Glomerular visceral epithelial cell (primary cell): Measurements from ENCODE around the gene ZDHHC14.

Experiments used
- DNase-seq: peaks from one replicate; pipeline ENCODE4 v3.0.0-alpha.2; 2016; ENCODE audit errors: extremely low spot score

ZDHHC14 gene

DNA sequence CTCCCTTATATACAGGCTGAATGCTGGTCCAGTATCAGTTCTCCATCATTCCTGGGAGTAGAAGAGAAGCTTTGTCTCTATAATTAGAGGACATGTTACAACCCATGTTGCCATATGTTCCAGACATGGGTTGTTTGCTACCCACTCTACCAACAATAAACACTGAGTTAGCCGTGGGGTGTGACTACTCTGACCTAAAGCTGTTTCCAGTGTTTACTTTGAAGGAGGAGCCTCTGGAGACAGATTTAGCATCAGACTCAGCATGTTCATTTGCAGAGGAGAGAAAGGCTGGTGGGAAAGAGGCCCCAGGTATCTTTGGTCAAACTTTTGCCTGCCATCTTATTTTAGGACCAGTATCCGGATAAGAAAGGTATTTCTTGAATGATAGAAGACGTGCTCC is 284.2 kb downstream of the ZDHHC14 start:
- DNase-seq = no peak

- no peak for DNase-seq
Observed at GRCh38 chr6:157666729-157667128, 285.7 kb downstream of the ZDHHC14 start.

DNA sequence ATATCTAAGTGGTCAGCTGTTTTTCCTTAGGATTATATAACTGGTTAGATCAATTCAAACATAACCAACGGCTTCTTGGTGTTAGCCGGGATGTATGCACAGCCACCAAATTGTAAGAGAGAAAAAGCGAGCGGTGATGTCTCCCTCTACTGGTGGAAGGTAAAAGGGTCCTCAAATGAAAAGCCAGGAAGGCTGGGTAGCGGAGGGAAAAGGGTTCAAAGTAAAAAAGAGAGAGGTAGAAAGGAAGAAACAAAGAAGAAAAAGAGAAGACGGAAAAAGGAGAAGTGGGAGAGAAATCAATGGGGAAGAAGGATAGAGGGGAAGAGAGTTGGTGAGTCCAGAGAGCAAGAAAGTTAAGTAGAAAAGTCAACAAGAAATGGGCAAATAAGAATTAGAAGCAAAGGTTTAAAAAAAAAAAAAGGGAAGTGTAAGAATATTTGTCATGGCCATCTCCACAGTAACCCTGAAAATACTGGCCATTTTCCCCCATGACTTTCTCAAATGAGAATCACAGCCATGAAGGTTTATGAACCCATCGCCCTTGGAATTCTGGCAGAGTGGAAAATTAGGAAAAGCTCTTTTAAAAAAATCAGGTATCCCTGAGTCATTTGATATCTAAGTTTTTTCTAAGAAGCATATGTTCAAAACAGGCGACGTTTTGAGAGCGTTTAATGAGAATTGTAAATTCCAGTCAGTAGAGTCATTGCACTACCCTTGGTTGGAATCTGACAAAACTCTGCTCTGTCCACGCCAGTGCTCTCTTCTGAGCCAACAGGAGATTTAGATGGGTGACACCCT is 286.4 kb downstream of the ZDHHC14 start:
- DNase-seq = peak; percentile 66

DNA sequence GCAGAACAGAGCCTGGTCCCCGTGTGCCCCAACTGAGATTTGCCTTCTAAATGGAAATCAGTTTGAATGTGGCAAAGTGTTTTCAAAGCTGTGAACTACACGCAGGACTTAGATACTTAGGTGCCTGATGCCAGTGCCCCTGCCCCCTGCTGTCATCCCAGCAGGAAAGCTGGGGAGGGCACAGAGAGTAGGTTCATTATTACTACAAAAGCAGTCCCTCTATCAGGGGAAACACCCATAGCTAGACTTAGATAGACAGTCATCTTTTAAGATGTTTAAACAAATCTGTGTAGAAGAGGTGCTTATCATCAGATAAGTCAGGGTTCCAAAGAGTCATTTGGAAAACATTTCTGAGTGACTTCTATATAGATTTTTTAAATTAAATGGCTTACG is 287.0 kb downstream of the ZDHHC14 start:
- no peak for DNase-seq

- DNase-seq = no peak
Observed at GRCh38 chr6:157668713-157669112, 287.7 kb downstream of the ZDHHC14 start.

GRCh38 chr6:157669323-157669722 is 288.3 kb downstream of the ZDHHC14 start:
- no peak for DNase-seq

DNA sequence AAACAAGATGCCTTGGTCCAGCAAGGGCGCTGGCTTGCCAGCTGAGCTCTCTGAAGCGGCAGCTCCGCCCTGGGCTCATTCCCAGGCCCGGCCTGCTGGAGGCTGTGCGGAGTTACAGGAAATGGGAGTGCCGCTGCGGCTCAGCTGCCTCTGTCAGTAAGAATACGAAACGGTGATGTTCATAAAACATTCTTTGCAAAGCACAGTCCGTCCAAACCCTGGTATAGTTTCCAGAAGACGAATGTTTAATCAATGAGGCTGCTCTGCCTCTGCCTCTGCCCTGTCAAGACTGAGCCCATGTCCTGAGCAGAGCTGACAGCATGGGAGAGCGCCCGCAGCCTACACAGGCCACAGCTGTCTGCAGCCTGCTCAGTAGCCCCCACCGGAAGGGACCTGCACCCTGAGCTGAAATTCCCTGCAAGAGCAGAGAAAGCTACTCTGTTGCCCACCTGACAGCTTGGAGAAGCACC is 288.8 kb downstream of the ZDHHC14 start:
- no peak for DNase-seq

GRCh38 chr6:157670466-157671186 is 289.6 kb downstream of the ZDHHC14 start:
- no peak for DNase-seq

DNA sequence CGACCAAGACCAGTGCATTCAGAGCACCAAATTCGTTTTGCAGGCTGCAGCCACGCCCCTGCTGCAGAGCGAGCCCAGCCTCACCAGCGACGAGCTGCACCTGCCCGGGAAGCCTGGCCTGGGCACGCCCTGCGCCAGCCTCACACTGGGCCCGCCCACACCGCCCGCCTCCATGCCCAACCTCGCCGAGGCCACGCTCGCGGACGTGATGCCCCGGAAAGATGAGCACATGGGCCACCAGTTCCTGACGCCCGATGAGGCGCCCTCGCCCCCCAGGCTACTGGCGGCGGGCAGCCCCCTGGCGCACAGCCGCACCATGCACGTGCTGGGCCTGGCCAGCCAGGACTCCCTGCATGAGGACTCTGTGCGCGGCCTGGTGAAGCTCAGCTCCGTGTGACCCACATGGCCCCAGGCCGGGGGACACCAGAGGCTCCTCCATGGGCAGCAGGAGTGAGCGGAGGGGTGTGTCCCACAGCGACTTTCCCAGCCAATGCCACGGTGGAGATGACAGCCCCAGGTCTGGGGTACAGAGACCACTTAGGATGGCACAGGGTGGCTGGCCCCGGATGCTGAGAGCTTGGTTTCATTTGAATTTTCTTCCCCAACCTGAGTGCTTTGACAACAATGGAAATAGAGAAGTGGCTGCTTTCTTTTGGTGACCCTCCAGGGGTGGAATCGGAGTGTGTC is 291.9 kb downstream of the ZDHHC14 start:
- DNase-seq = no peak

DNA sequence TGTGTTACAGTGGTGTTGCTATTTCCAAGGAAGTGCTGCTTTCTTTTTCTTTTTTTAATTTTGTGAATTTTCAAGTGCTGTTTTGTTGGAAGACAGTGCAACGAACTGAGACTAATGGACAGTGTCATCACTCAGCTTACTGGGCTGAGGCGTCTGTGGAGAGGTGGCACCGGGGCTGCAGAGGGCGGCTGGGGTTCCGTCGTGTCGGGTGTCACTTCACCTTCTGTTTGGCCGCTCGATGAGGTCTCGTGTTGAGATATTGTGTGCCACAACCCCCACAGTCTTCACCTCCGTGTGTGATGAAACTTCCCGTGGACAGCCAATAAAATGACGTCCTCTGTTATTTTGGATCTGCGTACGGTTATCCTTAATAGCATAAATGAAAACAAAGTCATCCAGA is 292.6 kb downstream of the ZDHHC14 start:
- no peak for DNase-seq

GRCh38 chr6:157674061-157674460 is 293.1 kb downstream of the ZDHHC14 start:
- no peak for DNase-seq

DNA sequence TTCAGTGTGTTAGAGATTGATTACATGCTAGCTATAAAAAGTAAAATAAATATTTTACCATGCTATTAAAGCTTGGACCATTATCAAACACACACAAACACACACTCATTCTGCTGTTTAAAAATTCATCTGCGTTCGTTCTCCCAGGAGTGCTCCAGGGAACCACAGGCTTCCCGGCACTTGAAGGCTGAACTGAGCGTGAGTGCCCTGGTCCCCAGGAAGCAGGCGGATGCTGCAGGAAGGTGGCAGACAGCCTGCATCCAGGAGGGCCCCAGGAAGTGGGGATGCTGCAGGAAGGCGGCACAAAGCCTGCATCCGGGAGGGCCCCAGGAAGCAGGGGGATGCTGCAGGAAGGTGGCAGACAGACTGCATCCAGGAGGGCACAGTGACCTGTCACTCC is 294.8 kb downstream of the ZDHHC14 start:
- no peak for DNase-seq

DNA sequence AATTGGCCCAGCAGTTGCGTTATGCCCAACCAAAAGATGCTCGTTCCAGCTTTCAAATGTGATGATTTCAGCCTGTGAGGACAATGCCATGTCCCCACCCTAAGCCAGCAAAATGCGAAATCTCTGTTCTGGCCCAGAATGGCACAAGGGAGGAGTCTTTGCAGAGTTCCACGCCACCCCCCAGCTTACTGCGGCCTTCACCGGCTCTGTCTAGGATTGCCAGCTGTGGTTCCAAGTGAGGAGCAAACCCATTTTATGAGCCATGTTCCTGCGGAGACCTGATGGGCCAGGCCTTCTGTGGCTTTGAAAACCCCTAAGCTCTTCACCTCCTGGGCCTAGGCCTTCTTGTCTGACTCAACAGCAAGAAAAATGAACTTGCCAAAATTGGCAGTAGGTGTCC is 295.3 kb downstream of the ZDHHC14 start:
- DNase-seq = no peak

DNA sequence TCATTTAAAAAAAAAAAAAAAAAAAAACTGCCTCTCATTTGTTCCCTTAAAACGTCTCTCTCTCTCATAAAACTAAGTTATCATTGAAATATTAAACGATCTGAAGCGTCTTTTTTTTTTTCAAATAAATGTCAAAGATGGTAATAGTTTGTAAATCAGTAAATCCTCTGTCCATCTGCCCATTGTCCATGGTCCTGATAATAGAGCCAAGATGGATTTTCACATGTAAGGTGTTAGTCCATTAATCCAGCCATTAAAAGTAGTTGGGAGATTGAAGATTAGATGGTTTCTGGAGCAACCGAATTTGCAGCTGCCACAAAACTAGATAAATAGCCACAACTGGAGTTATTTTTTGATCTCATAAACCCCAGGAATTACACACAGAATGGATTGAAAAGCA is 296.2 kb downstream of the ZDHHC14 start:
- no peak for DNase-seq

- DNase-seq = no peak
Observed at GRCh38 chr6:157679605-157680580, 298.9 kb downstream of the ZDHHC14 start.

DNA sequence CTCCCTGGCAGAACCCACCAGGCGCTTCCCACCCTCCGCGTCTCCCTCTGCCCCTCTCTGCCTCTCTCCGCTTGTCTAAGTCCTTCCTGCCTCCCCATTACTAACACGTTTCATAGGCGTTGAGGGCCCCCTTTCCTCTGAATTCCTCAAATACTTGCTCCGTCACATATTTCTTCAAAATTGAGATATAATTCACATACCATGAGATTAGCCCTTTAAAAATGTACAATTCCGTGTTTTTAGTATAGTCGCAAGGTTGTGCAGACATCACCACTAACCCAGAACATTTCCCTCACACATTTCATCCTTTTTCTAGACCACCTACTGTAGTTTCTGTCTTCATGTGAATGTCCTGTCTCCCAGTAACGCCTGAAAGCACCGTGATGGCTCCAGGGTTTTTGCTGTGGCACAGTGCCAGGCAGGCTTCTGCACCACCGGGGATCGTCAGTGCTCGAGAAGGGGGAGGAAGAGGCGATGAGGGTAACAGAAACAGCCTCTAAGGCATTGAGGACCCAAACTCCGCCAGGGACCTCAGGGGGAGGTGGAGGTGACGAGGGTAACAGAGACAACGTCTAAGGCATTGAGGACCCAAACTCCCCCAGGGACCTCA is 300.2 kb downstream of the ZDHHC14 start:
- DNase-seq = no peak

- no peak for DNase-seq
Observed at GRCh38 chr6:157682856-157683481, 302.0 kb downstream of the ZDHHC14 start.

DNA sequence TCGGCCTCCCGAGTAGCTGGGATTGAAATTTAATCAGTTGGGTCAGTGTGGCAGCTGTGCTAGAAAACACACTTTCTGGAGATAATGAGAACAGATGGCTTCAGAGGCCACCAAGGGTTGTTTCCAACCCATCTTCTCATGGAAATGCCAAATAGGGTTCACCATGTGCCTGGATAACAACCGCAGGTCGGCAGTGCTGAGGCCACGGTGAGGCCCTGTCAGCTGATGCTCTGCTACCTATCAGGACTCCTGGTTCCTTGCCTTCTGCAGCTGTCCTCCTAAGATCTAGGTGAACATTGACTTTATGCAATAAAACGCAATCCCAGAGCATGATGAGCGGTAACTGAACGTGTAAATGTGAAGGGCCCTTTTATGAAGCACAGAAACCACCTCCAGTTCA is 302.7 kb downstream of the ZDHHC14 start:
- no peak for DNase-seq

DNA sequence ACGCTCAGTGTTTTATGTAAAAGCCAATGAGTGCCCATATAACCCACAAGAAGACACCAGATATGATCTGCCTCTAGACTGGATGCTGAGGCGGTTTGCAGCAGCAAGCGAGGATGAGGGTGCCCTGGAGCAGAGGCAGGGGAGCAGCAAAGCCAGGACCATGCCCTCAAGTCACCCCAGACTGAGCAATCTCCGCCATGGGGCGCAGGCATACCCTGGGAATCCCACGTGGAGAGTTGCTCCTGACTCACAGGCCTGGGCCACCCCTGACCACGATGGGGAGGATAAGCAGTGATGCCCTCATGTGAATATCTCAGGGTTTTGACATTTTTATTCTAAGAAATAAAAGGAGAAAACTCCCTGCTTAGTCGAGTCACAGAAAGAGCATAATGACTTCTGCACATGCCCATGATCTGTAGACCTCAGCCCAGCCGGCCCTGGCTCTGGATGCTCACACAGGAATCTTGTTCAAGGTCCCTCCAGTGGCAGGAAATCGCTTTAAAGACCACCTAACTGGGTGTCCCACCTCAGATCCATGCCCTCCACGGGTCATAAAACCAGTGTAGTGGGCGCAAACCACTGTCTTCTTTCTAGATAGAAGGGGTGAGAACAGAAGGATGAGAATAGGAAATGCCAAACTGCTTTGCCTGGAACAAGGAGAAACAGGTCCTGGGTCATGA is 303.8 kb downstream of the ZDHHC14 start:
- no peak for DNase-seq
